Measurements from ENCODE around the gene CILP2. TPM values are rescaled to one million over a fixed set of nuclear protein-coding genes. Genes with fewer than 3 reads are reported as not detected.

CILP2 gene
- total and polyA plus RNA-seq, 4 donors: 0.08 to 0.42 (median 0.09) TPM; not detected in 1

GRCh38 chr19:19561946-19562664 is 24.0 kb downstream of the CILP2 start:
- no peaks in the 10 kb centered on the region for H3K27me3 ChIP-seq (ENCODE audit: control insufficient read depth in 4 of 4, insufficient read depth in 4 of 4, low read length in 3 of 4)
- H3K27ac ChIP-seq (ENCODE audit: low read depth in 1 of 2, low read length in 2 of 2): no peak overlapping the region
- no peak overlapping the region for H3K4me3 ChIP-seq (ENCODE audit: low read depth in 1 of 3, low read length in 3 of 3)
- H3K4me1 ChIP-seq (ENCODE audit: control insufficient read depth in 4 of 4, insufficient read depth in 4 of 4, low read length in 3 of 4): no peaks in the 10 kb centered on the region
- H3K36me3 ChIP-seq (ENCODE audit: control insufficient read depth in 4 of 4, insufficient read depth in 3 of 4, low read depth in 1 of 4, low read length in 3 of 4): no peaks in the 10 kb centered on the region
- 86% methylated on average over 26 of the region's 26 CpGs for WGBS
- no peak for TF ChIP-seq REST (IDR thresholded peaks at IDR 0.05)
- TF ChIP-seq GABPA (IDR thresholded peaks at IDR 0.05 in 1 of 2, conservative IDR thresholded peaks at IDR 0.05 in 1 of 2): no peak
- no peak for TF ChIP-seq MAX (IDR thresholded peaks at IDR 0.05)
- DNase-seq (ENCODE audit: low spot score): no peak
- H3K9ac ChIP-seq (ENCODE audit: low read depth in 1 of 2, low read length in 2 of 2): no peak overlapping the region
- no peaks in the 10 kb centered on the region for H3K9me3 ChIP-seq (ENCODE audit: control insufficient read depth in 4 of 4, low read length in 3 of 4)

GRCh38 chr19:19562665-19563347 is 24.7 kb downstream of the CILP2 start:
- H3K4me3 ChIP-seq (ENCODE audit: low read depth in 1 of 3, low read length in 3 of 3): no peak overlapping the region
- no peak overlapping the region for H3K9ac ChIP-seq (ENCODE audit: low read depth in 1 of 2, low read length in 2 of 2)
- no peak for TF ChIP-seq TAF1 (conservative IDR thresholded peaks at IDR 0.05)
- TF ChIP-seq YY1 (IDR thresholded peaks at IDR 0.05): no peak
- TF ChIP-seq MAX (IDR thresholded peaks at IDR 0.05): no peak
- TF ChIP-seq ZBTB33 (IDR thresholded peaks at IDR 0.05): no peak
- TF ChIP-seq, protein P1, sequence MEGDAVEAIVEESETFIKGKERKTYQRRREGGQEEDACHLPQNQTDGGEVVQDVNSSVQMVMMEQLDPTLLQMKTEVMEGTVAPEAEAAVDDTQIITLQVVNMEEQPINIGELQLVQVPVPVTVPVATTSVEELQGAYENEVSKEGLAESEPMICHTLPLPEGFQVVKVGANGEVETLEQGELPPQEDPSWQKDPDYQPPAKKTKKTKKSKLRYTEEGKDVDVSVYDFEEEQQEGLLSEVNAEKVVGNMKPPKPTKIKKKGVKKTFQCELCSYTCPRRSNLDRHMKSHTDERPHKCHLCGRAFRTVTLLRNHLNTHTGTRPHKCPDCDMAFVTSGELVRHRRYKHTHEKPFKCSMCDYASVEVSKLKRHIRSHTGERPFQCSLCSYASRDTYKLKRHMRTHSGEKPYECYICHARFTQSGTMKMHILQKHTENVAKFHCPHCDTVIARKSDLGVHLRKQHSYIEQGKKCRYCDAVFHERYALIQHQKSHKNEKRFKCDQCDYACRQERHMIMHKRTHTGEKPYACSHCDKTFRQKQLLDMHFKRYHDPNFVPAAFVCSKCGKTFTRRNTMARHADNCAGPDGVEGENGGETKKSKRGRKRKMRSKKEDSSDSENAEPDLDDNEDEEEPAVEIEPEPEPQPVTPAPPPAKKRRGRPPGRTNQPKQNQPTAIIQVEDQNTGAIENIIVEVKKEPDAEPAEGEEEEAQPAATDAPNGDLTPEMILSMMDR (IDR thresholded peaks at IDR 0.05; ENCODE audit: low read depth, low read length, missing input control): no peak
- no peak for TF ChIP-seq FOXA1 (IDR thresholded peaks at IDR 0.05)
- no peak for TF ChIP-seq HNF4A (conservative IDR thresholded peaks at IDR 0.05)
- TF ChIP-seq SP1 (IDR thresholded peaks at IDR 0.05): no peak
- no peak for TF ChIP-seq EGR1 (IDR thresholded peaks at IDR 0.05; ENCODE audit: low read depth in 2 of 2)
- no peak for TF ChIP-seq ATF3 (IDR thresholded peaks at IDR 0.05)
- no peak for TF ChIP-seq HNF4G (IDR thresholded peaks at IDR 0.05)
- TF ChIP-seq RXRA (IDR thresholded peaks at IDR 0.05): no peak
- TF ChIP-seq FOXA2 (IDR thresholded peaks at IDR 0.05): no peak
- no peak for TF ChIP-seq JUND (IDR thresholded peaks at IDR 0.05)
- TF ChIP-seq REST (IDR thresholded peaks at IDR 0.05): no peak
- no peak for DNase-seq (ENCODE audit: low spot score)
- WGBS: 74% methylated on average over 17 of the region's 17 CpGs
- no peaks in the 10 kb centered on the region for H3K9me3 ChIP-seq (ENCODE audit: control insufficient read depth in 4 of 4, low read length in 3 of 4)
- no peaks in the 10 kb centered on the region for H3K4me1 ChIP-seq (ENCODE audit: control insufficient read depth in 4 of 4, insufficient read depth in 4 of 4, low read length in 3 of 4)
- no peaks in the 10 kb centered on the region for H3K27me3 ChIP-seq (ENCODE audit: control insufficient read depth in 4 of 4, insufficient read depth in 4 of 4, low read length in 3 of 4)
- H3K27ac ChIP-seq (ENCODE audit: low read depth in 1 of 2, low read length in 2 of 2): no peak overlapping the region
- H3K36me3 ChIP-seq (ENCODE audit: control insufficient read depth in 4 of 4, insufficient read depth in 3 of 4, low read depth in 1 of 4, low read length in 3 of 4): no peaks in the 10 kb centered on the region

Measured in liver (tissue), 9 donors.